Measurements from ENCODE around the gene ZSCAN5C.
A peak's percentile ranks its signal among the peaks of the same experiment; 100 is the strongest.

ZSCAN5C gene

GRCh38 chr19:56201973-56202372, at the start of gene ZSCAN5C:
TSS of gene ZSCAN5C (plus strand) at chr19:56202273. CDS start at chr19:56205914, 3,641 bp downstream.
- Histone ChIP-seq H3K4me3 (ENCODE audit: low read depth, low read length) (no peak within 1 kb of the TSS), H3K9me3 (ENCODE audit: control insufficient read depth, low read length) (no peaks in the 10 kb centered on the region), H3K27ac (no peak within 1 kb of the TSS), H3K27me3 (ENCODE audit: control insufficient read depth, insufficient read depth, low read length) (no peaks in the 10 kb centered on the region), H3K9ac (no peak within 1 kb of the TSS), H3K4me1 (no peaks in the 10 kb centered on the region), H3K36me3 (ENCODE audit: control insufficient read depth, insufficient read depth, low read length) (no peaks in the 10 kb centered on the region), H3K79me2 (no peaks in the 10 kb centered on the region), H3K4me2 (ENCODE audit: low read length) (no peak within 1 kb of the TSS), H2AFZ (no peak within 1 kb of the TSS)
- no peak for TF ChIP-seq CTCF (IDR thresholded peaks at IDR 0.05)

GRCh38 chr19:56152644-56153043, 49.4 kb upstream of the ZSCAN5C start:
- H3K79me2 ChIP-seq = peaks cover 14% of the 10 kb centered on the region
- H3K4me3 ChIP-seq (ENCODE audit: low read depth, low read length) = no peak overlapping the region
- no peaks in the 10 kb centered on the region for H3K27me3 ChIP-seq (ENCODE audit: control insufficient read depth, insufficient read depth, low read length)
- H3K9me3 ChIP-seq (ENCODE audit: control insufficient read depth, low read length) = no peaks in the 10 kb centered on the region
- TF ChIP-seq CTCF (IDR thresholded peaks at IDR 0.05) = no peak
- H3K9ac ChIP-seq = no peak overlapping the region
- no peaks in the 10 kb centered on the region for H3K4me1 ChIP-seq
- H3K4me2 ChIP-seq (ENCODE audit: low read length) = no peak overlapping the region
- H2AFZ ChIP-seq = no peak overlapping the region
- no peaks in the 10 kb centered on the region for H3K36me3 ChIP-seq (ENCODE audit: control insufficient read depth, insufficient read depth, low read length)
- H3K27ac ChIP-seq = no peak overlapping the region

- TF ChIP-seq CTCF (IDR thresholded peaks at IDR 0.05) = no peak
- H3K4me1 ChIP-seq = no peaks in the 10 kb centered on the region
- no peaks in the 10 kb centered on the region for H3K9me3 ChIP-seq (ENCODE audit: control insufficient read depth, low read length)
- no peak overlapping the region for H3K4me2 ChIP-seq (ENCODE audit: low read length)
- no peak overlapping the region for H3K27ac ChIP-seq
- H3K9ac ChIP-seq = no peak overlapping the region
- H3K79me2 ChIP-seq = peaks cover 13% of the 10 kb centered on the region
- no peaks in the 10 kb centered on the region for H3K36me3 ChIP-seq (ENCODE audit: control insufficient read depth, insufficient read depth, low read length)
- H3K27me3 ChIP-seq (ENCODE audit: control insufficient read depth, insufficient read depth, low read length) = no peaks in the 10 kb centered on the region
- no peak overlapping the region for H2AFZ ChIP-seq
- no peak overlapping the region for H3K4me3 ChIP-seq (ENCODE audit: low read depth, low read length)
Measured at GRCh38 chr19:56153507-56153906, 48.6 kb upstream of the ZSCAN5C start.

- no peak for TF ChIP-seq CTCF (IDR thresholded peaks at IDR 0.05)
- Histone ChIP-seq H3K79me2 (peaks cover 3% of the 10 kb centered on the region), H3K9ac (no peak overlapping the region), H3K27me3 (ENCODE audit: control insufficient read depth, insufficient read depth, low read length) (no peaks in the 10 kb centered on the region), H3K4me2 (ENCODE audit: low read length) (no peak overlapping the region), H3K4me3 (ENCODE audit: low read depth, low read length) (no peak overlapping the region), H3K4me1 (no peaks in the 10 kb centered on the region), H2AFZ (no peak overlapping the region), H3K9me3 (ENCODE audit: control insufficient read depth, low read length) (no peaks in the 10 kb centered on the region), H3K36me3 (ENCODE audit: control insufficient read depth, insufficient read depth, low read length) (no peaks in the 10 kb centered on the region), H3K27ac (no peak overlapping the region)
Measured at GRCh38 chr19:56155124-56155687, 46.9 kb upstream of the ZSCAN5C start.

GRCh38 chr19:56156768-56157167, 45.3 kb upstream of the ZSCAN5C start:
- Histone ChIP-seq H3K27ac (peak overlapping the region; percentile 39), H3K27me3 (ENCODE audit: control insufficient read depth, insufficient read depth, low read length) (no peaks in the 10 kb centered on the region), H3K9ac (no peak overlapping the region), H3K4me1 (no peaks in the 10 kb centered on the region), H3K36me3 (ENCODE audit: control insufficient read depth, insufficient read depth, low read length) (no peaks in the 10 kb centered on the region), H2AFZ (no peak overlapping the region), H3K9me3 (ENCODE audit: control insufficient read depth, low read length) (no peaks in the 10 kb centered on the region), H3K4me3 (ENCODE audit: low read depth, low read length) (no peak overlapping the region), H3K4me2 (ENCODE audit: low read length) (no peak overlapping the region), H3K79me2 (no peaks in the 10 kb centered on the region)
- no peak for TF ChIP-seq CTCF (IDR thresholded peaks at IDR 0.05)
